ENCODE data around the gene TYK2.

TYK2 gene

DNA sequence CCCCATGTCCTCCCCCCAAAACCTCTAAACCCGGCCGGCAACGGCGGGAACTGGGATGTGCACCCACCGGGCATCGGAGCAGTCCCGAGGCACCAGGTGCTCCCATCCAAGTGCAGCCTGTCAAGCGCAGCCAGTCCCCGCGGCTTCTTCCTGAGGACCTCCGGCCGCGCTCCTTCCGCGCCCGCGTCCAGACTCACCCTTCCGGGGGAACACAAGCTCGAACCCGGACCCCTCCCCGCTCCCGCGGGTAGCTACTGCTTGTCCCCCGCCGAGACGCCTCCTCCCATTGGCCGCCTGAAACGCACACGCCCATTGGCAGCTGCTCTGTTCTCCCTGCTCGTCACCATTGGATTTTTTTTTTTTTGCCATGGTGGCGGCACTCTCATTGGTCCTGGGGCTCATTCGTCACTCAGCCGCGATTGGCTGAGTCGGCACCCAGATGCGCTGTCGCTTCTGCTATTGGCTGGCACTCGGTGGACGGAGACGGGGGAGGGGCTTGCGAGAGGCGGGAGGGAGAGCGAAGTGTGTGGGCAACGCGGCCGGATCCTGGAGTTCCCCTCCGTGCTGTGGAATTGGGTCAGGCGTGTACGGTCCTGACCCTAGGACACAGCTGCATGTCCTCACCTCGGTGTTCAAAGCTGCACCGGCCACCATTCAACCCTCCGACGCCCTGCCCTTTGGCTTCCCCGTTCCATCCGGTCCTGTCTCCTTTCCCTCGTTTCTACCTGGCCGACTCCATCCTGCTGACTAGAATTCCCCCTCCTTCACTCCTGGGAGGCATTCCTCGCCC lies at the start of gene TYK2:
Gene TYK2, minus strand, starts transcription at position 260 of the 790 bp plus-strand sequence. CDS start 2,166 bp downstream, outside the sequence.
- Mint-ChIP-seq H3K4me1 (ENCODE audit: low read depth) (peaks cover 17% of the 10 kb centered on the region), H3K27me3 (ENCODE audit: low read depth) (no peaks in the 10 kb centered on the region), H3K36me3 (ENCODE audit: low read depth) (peaks cover 23% of the 10 kb centered on the region), H3K4me3 (peak within 1 kb of the TSS; percentile 97), H3K9me3 (no peaks in the 10 kb centered on the region), H3K27ac (peak within 1 kb of the TSS; percentile 95)
- DNase-seq (ENCODE audit: low spot score) = peak; percentile 97

DNA sequence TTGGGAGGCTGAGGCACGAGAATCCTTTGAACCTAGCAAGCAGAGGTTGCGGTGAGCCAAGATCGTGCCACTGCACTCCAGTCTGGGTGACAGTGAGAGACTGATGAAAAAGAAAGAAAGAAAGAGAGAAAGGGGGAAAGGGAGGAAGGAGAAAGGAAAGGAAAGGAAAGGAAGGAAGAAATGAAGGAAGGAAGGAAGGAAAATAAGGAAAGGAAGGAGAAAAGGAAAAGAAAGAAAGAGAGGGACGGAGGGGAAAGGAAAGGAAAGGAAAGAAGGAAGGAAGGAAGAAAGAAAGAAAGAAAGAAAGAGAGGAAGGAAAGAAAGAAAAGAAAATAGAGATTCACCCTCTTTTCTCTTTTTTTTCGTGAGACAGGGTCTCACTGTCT lies 48.6 kb upstream of the TYK2 start:
- H3K36me3 Mint-ChIP-seq (ENCODE audit: low read depth) = peaks cover 30% of the 10 kb centered on the region
- no peak for DNase-seq (ENCODE audit: low spot score)
- H3K27me3 Mint-ChIP-seq (ENCODE audit: low read depth) = peaks cover 6% of the 10 kb centered on the region
- no peaks in the 10 kb centered on the region for H3K9me3 Mint-ChIP-seq
- peak overlapping the region; percentile 60 for H3K4me3 Mint-ChIP-seq
- peaks cover 62% of the 10 kb centered on the region for H3K4me1 Mint-ChIP-seq (ENCODE audit: low read depth)
- H3K27ac Mint-ChIP-seq = peak overlapping the region; percentile 92

DNA sequence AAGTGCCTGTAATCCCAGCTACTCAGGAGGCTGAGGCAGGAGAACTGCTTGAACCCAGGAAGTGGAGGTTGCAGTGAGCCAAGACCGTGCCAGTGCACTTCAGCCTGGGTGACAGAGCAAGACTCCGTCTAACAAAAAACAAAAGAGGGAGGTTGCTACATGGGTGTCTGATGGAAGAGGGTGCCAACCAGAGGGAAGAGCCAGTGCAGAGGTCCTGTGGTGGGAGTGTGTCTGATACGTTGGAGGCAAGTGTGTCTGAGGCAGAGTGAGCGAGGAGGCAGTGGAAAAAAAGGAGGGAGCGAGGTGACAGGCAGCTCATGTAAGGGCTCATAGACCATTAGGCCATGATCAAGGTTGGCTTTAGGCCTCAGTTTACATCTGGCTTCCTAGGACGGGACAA lies 46.8 kb upstream of the TYK2 start:
- H3K36me3 Mint-ChIP-seq (ENCODE audit: low read depth) = peaks cover 27% of the 10 kb centered on the region
- no peaks in the 10 kb centered on the region for H3K9me3 Mint-ChIP-seq
- H3K27me3 Mint-ChIP-seq (ENCODE audit: low read depth) = peaks cover 6% of the 10 kb centered on the region
- no peak for DNase-seq (ENCODE audit: low spot score)
- H3K4me3 Mint-ChIP-seq = peak overlapping the region; percentile 60
- peak overlapping the region; percentile 92 for H3K27ac Mint-ChIP-seq
- H3K4me1 Mint-ChIP-seq (ENCODE audit: low read depth) = peaks cover 70% of the 10 kb centered on the region

DNA sequence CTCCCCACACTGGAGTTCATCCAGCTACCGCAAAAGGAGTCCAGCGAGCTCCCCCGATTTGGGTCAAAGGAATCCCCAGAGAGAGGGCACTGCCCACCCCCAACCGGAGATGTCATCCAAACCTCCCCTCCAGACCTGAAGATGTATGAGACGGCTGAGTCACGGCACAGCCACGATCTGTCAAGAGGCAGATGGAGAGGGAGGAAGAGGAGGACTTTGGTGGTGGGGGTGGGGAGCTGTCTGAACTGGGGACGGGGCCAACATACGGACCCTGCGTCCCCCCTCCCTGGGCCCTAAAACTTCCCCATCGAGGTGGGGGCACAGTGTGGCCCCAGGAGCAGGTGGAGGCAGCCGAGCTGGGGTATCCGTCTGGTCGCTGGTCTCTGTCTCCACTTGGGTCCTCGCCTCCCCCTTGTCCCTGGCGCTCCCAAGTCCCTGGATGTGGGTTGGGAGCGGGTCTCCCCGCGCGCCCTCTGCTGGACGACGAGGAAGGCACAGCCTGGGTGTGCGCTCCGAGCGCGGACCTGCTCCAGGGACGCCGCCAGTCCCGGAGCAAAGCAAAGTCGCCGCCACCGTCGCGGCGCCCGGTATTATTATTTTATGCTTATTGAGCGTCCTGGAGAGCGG lies 43.8 kb upstream of the TYK2 start:
- peak; percentile 73 for DNase-seq (ENCODE audit: low spot score)
- Mint-ChIP-seq H3K4me3 (peak overlapping the region; percentile 96), H3K4me1 (ENCODE audit: low read depth) (peaks cover 64% of the 10 kb centered on the region), H3K36me3 (ENCODE audit: low read depth) (peaks cover 23% of the 10 kb centered on the region), H3K9me3 (no peaks in the 10 kb centered on the region), H3K27me3 (ENCODE audit: low read depth) (peaks cover 2% of the 10 kb centered on the region), H3K27ac (peak overlapping the region; percentile 80)

DNA sequence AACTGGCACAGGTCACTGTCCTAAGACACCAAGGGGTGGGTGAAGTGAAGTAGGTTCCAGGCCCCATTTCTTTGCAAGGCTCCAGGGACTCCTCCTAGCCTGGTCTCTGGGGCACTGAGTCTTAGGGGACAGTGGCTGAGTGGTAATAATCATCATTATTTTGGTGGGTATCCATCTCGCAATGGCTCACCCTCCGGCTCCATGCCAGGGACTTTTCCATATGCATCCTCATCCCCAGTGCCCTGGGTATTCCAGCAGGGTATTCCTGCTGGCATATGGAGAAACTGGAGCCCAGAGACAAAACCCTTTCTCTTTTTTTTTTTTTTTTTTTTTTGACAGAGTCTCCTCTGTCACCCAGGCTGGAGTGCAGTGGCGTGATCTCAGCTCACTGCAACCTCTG lies 42.5 kb upstream of the TYK2 start:
- Mint-ChIP-seq H3K9me3 (no peaks in the 10 kb centered on the region), H3K27ac (peak overlapping the region; percentile 51), H3K36me3 (ENCODE audit: low read depth) (peaks cover 20% of the 10 kb centered on the region), H3K4me1 (ENCODE audit: low read depth) (peaks cover 61% of the 10 kb centered on the region), H3K27me3 (ENCODE audit: low read depth) (no peaks in the 10 kb centered on the region), H3K4me3 (peak overlapping the region; percentile 96)
- DNase-seq (ENCODE audit: low spot score) = no peak

DNA sequence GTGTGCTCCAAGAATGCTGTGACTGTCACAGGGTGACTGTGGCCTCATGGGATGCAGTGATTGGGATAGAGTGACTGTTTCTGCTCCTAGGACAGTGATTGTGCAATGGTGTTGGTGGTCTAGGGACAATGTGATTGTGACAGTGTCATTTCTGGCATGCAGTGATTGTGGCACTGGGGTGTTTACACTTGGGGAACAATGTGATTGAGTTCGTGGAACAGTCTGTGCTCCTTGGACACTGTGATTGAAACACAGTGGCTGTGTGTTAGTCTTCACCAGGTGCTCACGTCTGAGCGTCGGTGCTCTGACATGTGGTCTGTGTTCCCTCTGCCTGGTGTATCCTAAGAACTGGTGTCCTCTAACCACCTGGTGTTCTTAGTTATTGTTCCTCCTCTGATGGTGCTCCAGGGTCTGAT lies 41.7 kb upstream of the TYK2 start:
- H3K4me1 Mint-ChIP-seq (ENCODE audit: low read depth) = peaks cover 56% of the 10 kb centered on the region
- no peaks in the 10 kb centered on the region for H3K9me3 Mint-ChIP-seq
- peak overlapping the region; percentile 96 for H3K4me3 Mint-ChIP-seq
- peak overlapping the region; percentile 85 for H3K27ac Mint-ChIP-seq
- peaks cover 17% of the 10 kb centered on the region for H3K36me3 Mint-ChIP-seq (ENCODE audit: low read depth)
- no peak for DNase-seq (ENCODE audit: low spot score)
- no peaks in the 10 kb centered on the region for H3K27me3 Mint-ChIP-seq (ENCODE audit: low read depth)

- Mint-ChIP-seq H3K27ac (peak overlapping the region; percentile 85), H3K27me3 (ENCODE audit: low read depth) (no peaks in the 10 kb centered on the region), H3K9me3 (no peaks in the 10 kb centered on the region)
Observed at GRCh38 chr19:10421240-10422045, 41.1 kb upstream of the TYK2 start.

DNA sequence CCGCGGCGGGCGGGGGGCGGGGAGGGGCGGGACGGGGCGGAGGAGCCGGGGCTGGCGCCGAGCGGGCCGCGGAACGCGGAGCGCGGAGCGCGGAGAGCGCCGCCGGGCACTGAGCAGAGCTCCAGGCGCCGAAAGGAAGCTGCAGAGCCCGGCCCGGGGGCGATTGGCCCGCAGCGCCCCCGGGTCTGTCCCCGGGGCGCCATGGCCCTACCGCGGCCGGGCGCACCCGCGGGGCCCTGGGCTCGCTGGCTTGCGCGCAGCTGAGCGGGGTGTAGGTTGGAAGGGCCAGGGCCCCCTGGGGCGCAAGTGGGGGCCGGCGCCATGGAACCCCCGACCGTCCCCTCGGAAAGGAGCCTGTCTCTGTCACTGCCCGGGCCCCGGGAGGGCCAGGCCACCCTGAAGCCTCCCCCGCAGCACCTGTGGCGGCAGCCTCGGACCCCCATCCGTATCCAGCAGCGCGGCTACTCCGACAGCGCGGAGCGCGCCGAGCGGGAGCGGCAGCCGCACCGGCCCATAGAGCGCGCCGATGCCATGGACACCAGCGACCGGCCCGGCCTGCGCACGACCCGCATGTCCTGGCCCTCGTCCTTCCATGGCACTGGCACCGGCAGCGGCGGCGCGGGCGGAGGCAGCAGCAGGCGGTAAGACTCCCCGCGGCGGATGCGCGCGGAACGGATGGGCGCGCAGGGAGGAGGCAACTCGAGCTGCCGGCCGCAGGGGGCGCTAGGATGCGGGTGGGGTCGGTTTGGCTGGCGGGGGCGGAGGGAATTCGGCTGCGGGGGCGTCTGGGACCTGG lies 40.3 kb upstream of the TYK2 start, which contains the start of gene PDE4A:
Gene PDE4A, plus strand, starts transcription at position 95 of the 796 bp plus-strand sequence. Its CDS starts 227 bp downstream, at position 322.
- Mint-ChIP-seq H3K27me3 (ENCODE audit: low read depth) (no peaks in the 10 kb centered on the region), H3K4me3 (peak within 1 kb of the TSS; percentile 97), H3K36me3 (ENCODE audit: low read depth) (peaks cover 19% of the 10 kb centered on the region), H3K4me1 (ENCODE audit: low read depth) (peaks cover 57% of the 10 kb centered on the region), H3K9me3 (no peaks in the 10 kb centered on the region), H3K27ac (peak within 1 kb of the TSS; percentile 91)
- DNase-seq (ENCODE audit: low spot score) = peak; percentile 84

More at GRCh38 chr19:10421240-10422045, 41.1 kb upstream of the TYK2 start:
- H3K36me3 Mint-ChIP-seq (ENCODE audit: low read depth) = peaks cover 19% of the 10 kb centered on the region
- H3K4me1 Mint-ChIP-seq (ENCODE audit: low read depth) = peaks cover 58% of the 10 kb centered on the region
- peak overlapping the region; percentile 96 for H3K4me3 Mint-ChIP-seq
- DNase-seq (ENCODE audit: low spot score) = no peak

DNA sequence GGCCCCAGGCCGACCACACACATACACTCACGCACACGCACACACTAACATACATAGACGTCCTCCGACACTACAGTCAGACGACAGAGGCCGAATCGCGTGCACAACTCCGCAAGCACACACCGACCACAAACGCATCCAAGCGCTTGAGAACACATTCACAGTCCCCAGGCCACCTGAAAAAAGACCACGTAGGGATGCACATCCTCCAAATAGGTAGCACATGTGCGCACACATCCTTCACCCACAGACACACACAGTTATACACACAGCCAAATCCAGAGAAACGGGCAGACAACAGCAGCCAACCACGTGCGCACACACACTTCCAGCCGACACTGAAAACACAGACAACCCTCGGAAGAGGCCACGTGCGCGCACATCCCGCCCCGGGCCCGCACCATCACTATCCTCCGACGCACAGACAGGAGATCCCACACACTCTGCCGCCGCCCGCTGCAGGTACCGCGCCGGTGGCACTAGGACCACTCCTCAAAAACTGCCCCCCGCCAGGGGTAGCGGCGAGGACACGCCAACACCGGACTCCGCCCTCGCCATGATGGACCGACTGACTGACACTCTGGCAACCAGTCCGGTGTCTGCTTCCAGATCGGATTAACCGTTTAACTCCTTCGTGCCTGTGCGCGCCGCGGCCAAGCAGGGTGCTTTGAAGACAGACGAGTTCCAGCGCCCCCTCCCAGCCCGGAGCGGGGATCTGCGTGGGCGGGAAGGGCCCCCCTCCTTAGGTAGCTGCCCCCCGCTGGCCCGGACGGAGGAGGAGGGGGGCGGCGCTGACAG lies 39.5 kb upstream of the TYK2 start:
- peaks cover 16% of the 10 kb centered on the region for H3K36me3 Mint-ChIP-seq (ENCODE audit: low read depth)
- H3K27me3 Mint-ChIP-seq (ENCODE audit: low read depth) = no peaks in the 10 kb centered on the region
- H3K4me1 Mint-ChIP-seq (ENCODE audit: low read depth) = peaks cover 53% of the 10 kb centered on the region
- peak overlapping the region; percentile 97 for H3K4me3 Mint-ChIP-seq
- DNase-seq (ENCODE audit: low spot score) = peak; percentile 83
- H3K27ac Mint-ChIP-seq = peak overlapping the region; percentile 91
- H3K9me3 Mint-ChIP-seq = no peaks in the 10 kb centered on the region

GRCh38 chr19:10419200-10419645 lies 38.9 kb upstream of the TYK2 start:
- no peaks in the 10 kb centered on the region for H3K27me3 Mint-ChIP-seq (ENCODE audit: low read depth)
- peak overlapping the region; percentile 91 for H3K27ac Mint-ChIP-seq
- H3K4me1 Mint-ChIP-seq (ENCODE audit: low read depth) = peaks cover 53% of the 10 kb centered on the region
- peaks cover 16% of the 10 kb centered on the region for H3K36me3 Mint-ChIP-seq (ENCODE audit: low read depth)
- H3K4me3 Mint-ChIP-seq = peak overlapping the region; percentile 97
- H3K9me3 Mint-ChIP-seq = no peaks in the 10 kb centered on the region
- no peak for DNase-seq (ENCODE audit: low spot score)

DNA sequence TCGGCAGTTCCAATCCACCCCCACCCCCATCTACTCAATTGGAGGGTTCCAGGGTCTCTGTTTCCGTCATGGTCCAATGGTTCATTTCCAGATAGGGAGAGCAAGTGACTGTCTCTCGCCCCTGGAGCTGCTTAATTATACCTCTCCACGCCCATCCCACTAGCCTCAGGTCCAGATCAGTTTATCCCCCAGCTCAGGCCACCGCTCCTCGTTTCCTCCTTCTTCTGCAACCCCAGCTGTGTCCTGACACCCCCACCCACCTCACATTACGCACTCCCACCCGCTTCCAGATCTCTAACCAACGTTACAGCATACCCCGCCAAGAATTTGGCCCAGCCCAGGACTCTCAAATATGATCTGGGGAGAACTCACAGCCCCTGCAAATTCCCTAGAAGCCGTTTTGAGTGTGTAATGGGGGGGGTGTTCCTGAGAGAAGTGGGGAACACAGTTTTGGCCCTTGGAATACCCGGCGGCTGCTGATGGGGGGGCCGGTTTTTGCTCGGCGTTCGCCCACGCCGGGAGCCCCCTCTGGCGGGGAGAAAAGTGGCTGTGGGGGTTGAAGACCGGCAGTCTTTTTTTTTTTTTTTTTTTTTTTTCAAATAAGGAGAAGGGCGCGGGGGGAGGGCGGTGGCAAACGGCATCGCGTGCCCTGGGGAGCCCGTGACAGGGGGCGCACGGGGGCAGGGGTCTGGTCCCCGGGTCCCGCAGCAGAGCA lies 38.3 kb upstream of the TYK2 start:
- DNase-seq (ENCODE audit: low spot score) = no peak
- Mint-ChIP-seq H3K27ac (peak overlapping the region; percentile 80), H3K4me3 (peak overlapping the region; percentile 97), H3K27me3 (ENCODE audit: low read depth) (no peaks in the 10 kb centered on the region), H3K36me3 (ENCODE audit: low read depth) (peaks cover 17% of the 10 kb centered on the region), H3K9me3 (no peaks in the 10 kb centered on the region), H3K4me1 (ENCODE audit: low read depth) (peaks cover 54% of the 10 kb centered on the region)

- H3K4me3 Mint-ChIP-seq = peak overlapping the region; percentile 97
- H3K4me1 Mint-ChIP-seq (ENCODE audit: low read depth) = peaks cover 53% of the 10 kb centered on the region
- no peaks in the 10 kb centered on the region for H3K9me3 Mint-ChIP-seq
- peak overlapping the region; percentile 80 for H3K27ac Mint-ChIP-seq
- no peak for DNase-seq (ENCODE audit: low spot score)
- H3K36me3 Mint-ChIP-seq (ENCODE audit: low read depth) = peaks cover 17% of the 10 kb centered on the region
- H3K27me3 Mint-ChIP-seq (ENCODE audit: low read depth) = no peaks in the 10 kb centered on the region
Observed at GRCh38 chr19:10418235-10418484, 37.8 kb upstream of the TYK2 start.

Data from T-helper 2 cell treated with Interferon-gamma antibody and Interleukin-4, amounts not matched to agents 5 μg/mL and 100 μg/mL, for 36 hours (primary cell).